GM18858 (cell line): Measurements from ENCODE around the gene ATAT1.
"Not testable (repeated sequence)": the region's sequence is repeated elsewhere in the genome, so short reads cannot be mapped to it uniquely, and the experiment has no call there.

Source experiments
- ATAC-seq: cut with Tn5 transposase; IDR thresholded peaks from one replicate; pipeline ENCODE4 v1.9.1; 2021; ENCODE audit not compliant: unreplicated experiment

Gene ATAT1

DNA sequence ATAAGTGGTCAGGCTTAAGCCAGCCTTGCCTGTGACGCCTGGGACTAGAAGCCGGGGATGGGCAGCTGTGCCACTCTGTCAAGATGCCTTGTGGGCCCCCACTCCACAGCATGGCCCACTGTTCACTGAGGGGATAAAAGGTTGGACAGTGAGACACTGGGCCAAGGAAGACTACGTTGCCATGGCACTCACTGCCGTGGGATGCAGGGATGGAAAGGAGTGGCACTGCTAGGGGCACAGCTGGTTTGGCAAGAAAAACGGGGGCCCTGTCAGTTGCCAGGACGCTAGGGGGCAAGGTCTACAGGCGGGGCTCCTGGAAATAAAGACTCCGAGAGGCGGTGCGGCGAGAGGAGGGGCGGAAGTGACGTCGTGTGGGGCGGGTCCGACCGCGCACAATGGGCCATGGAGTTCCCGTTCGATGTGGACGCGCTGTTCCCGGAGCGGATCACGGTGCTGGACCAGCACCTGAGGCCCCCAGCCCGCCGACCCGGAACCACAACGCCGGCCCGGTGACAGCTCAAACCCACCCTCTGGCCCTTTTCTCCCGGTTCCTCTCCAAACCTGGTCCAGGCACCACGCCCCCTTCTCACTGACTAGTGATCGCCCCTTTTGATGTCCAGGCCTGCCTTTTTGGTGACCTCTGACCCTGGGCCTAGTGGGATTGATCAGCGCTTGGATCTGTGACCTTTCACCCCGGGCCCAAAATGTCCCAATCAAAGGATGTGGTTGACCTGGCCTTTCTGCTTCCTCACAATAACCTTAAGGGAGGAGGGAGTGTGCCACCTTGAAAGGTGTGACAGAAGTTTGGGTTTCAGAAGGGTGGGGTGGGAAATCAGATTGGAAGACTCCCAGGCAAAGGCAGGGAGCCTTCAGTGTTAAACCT, at the start of gene ATAT1:
TSS of gene ATAT1 (plus strand) at position 391 of the 883 bp plus-strand sequence.
- ATAC-seq = no peak

DNA sequence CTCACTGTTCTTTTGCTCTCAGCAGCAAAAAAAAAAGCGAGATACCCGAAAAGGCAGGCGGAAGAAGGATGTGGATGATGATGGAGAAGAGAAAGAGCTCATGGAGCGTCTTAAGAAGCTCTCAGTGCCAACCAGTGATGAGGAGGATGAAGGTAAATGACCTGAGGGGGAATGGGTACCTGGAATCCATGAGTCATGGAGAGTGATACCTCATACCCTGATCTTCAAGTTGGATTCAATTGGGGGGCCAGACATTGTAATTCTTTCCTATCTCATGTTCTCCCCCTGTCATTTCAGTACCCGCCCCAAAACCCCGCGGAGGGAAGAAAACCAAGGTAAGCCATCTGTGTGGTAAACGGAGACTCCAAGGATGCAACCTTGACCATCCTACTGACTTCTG, 48.6 kb upstream of the ATAT1 start:
- no peak for ATAC-seq

DNA sequence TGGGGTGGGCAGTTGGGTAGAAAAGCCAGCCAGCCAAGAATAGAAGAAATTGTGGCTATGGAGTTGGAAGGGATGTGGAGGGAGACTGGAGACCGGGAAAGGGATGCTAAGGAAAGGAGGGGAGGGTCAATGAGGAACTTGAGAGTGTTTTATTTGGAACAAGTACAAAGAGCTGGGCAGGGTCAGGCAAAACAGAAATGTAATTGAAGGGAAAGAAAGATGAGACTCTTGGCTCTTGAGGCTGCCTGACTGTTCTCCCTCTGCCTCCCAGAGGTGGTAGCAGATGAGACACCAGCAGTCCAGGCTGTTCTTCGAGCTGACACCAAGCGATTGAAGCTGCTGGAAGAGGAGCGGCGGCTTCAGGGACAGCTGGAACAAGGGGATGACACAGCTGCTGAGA, 42.8 kb upstream of the ATAT1 start:
- no peak for ATAC-seq

DNA sequence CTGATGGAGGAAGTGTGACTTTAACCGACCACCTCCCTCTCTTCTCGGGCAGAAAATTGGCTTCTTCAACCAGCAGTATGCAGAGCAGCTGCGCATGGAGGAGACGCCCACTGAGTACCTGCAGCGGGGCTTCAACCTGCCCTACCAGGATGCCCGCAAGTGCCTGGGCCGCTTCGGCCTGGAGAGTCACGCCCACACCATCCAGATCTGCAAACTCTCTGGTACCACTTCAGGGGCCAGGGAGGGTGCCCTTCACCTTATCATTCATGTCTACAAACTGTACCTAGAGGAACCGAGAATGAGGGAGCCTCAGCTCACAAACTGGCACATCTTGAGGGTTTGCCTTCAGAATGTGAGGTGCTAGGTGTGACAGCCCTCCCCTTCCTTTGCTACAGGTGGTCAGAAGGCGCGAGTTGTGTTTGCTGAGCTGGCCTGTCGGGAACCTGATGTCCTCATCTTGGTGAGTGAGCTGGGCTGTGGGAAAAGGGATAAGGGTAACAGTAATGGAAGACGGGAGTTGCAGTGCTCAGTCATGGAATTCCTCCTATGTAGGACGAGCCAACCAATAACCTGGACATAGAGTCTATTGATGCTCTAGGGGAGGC, 36.8 kb upstream of the ATAT1 start:
- ATAC-seq = no peak

DNA sequence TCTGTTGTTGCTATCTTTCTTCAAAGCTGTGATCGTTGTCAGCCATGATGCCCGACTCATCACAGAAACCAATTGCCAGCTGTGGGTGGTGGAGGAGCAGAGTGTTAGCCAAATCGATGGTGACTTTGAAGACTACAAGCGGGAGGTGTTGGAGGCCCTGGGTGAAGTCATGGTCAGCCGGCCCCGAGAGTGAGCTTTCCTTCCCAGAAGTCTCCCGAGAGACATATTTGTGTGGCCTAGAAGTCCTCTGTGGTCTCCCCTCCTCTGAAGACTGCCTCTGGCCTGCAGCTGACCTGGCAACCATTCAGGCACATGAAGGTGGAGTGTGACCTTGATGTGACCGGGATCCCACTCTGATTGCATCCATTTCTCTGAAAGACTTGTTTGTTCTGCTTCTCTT, 36.2 kb upstream of the ATAT1 start:
- no peak for ATAC-seq

DNA sequence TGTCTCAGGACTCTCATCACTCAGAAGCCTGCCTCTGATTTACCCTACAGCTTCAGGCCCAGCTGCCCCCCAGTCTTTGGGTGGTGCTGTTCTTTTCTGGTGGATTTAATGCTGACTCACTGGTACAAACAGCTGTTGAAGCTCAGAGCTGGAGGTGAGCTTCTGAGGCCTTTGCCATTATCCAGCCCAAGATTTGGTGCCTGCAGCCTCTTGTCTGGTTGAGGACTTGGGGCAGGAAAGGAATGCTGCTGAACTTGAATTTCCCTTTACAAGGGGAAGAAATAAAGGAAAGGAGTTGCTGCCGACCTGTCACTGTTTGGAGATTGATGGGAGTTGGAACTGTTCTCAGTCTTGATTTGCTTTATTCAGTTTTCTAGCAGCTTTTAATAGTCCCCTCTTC, 35.7 kb upstream of the ATAT1 start:
- ATAC-seq = no peak

DNA sequence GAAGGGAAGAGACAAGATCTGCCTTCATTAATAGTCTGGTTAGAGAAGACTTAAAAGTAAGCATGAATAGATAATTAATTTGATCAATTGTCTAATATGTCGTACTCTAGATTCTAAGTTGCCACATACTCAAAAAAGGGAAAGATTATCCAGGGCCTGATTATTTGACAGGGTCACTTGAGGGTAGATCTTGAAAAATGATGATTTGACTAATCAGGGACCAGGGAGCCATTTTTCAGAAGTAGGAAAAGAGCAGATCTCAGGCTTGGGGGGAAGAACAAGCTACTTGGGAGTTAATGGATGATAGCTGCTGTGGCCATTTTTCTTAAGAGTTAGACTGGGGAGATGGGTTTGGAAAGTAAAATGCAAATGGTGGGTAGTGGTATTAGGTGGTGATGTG, 34.4 kb upstream of the ATAT1 start:
- ATAC-seq = no peak

DNA sequence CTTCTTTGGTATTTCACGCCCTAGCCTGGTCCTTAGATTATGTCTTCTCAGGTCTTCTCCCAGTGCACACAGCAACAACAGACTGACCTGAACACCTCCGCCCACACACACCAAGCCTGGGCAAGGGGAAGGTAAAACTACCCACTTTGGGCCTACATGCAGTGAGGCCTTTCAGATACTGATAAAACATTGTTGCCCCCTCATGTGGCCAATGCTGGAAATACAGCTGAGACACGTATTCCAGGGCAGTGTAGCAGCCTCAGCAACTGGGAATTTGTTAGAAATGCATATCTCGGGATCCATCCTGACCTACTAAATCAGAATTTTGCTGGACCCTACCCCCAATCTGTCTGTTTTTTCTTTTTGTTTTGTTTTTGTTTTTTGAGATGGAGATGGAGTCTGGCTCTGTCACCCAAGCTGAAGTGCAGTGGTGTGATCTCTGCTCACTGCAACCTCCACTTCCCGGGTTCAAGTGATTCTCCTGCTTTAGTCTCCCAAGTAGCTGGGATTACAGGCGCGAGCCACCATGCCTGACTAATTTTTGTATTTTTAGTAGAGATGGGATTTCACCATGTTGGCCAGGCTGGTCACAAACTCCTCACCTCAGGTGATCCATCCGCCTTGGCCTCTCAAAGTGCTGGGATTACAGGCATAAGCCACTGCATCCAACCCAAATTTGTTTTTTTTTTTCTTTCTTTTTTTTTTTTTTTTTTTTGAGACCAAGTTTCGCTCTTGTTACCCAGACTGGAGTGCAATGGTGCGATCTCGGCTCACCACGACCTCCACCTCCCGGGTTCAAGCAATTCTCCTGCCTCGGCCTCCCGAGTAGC, 29.1 kb upstream of the ATAT1 start:
- ATAC-seq = not testable (repeated sequence)

DNA sequence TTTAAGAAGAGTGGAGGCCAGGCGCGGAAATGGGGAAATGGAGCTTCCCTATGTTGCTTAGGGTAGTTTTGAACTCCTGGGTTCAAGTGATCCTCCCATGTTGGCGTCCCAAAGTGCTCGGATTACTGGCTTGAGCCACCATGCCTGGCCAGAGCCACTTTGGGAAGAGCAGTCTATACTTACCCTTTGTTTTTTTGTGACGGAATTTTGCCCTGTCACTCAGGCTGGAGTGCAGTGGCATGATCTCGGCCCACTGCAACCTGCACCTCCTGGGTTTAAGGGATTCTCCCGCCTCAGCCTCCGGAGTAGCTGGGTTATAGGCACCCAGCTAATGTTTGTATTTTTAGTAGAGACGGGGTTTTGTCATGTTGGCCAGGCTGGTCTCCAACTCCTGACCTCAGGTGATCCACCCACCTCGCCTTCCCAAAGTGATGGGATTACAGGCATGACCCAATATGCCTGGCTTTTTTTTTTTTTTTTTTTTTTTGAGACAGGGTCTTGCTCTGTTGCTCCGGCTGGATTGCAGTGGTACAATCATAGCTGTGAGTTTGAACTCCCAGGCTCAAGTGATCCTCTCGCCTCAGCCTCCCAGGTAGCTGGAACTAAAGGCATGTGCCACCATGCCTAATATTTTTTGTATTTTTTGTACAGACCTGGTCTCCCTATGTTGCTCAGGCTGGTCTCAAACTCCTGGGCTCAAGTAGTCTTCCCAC, 27.6 kb upstream of the ATAT1 start:
- no peak for ATAC-seq

DNA sequence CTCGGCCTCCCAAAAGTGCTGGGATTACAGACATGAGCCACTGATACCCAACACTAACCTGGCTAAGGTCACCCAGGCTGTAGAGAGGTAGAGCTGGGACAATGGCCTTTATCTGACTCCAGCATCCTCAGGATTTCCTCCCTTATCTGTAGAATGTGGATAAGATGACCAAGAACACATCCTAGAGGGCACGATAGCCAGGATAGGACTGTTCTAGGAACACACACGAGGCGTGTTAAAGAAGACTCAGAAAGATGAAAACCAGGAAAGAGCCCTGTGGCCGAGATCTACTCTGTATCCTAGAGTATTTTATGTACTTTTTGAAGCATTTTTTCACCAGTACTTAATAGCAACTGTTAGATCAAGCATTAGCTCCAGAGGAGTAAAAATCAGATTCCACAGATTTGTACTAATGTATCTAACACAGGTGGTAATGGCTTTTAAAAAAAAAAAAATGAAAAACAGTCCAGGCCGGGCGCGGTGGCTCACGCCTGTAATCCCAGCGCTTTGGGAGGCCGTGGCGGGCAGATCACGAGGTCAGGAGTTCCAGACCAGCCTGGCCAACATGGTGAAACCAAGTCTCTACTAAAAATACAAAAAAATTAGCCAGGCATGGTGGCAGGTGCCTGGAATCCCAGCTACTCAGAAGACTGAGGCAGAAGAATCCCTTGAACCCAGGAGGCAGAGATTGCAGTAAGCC, 26.9 kb upstream of the ATAT1 start:
- no peak for ATAC-seq

DNA sequence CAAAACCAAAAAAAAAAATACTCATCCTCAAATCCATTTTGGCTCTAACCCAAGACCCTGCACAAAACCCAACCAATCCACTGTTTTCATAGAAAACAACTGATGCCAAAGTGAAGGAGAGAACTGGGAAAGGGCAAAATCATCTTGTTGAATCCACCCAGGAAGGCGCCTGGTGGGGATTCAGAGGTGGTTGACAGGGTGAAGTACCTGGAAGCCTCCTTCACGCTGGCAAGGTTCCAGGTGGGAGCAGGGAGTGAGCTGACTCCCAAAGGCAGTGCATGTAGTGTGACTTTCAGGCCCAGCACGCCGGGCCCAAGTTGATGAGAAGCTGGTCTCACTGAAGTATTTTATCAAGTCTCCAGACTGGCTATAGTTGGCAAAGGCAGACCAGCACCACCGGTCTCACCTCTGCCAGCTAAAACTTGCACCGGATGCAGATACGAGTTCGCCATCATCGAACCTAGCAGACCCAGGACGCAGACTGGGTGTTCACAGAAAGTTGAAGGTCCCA, 26.2 kb upstream of the ATAT1 start:
- ATAC-seq = no peak

DNA sequence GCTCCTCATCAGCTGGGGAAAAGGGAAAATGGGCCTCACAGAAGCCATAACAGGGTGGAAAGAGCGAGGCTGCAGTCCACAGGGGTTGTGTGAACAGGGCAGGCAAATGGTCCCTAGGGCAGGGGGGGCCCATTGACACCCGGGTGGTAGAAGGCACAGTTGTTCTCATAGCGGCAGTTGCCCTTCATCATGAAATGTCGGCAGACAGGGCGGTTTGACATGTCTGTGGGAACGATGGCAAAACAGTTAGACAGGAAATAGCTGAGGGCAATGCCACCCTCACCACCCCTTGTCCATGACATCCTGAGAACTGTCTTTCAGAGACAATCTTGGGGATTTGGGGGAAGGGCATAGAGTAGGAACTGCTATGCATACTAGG, 25.2 kb upstream of the ATAT1 start:
- no peak for ATAC-seq

DNA sequence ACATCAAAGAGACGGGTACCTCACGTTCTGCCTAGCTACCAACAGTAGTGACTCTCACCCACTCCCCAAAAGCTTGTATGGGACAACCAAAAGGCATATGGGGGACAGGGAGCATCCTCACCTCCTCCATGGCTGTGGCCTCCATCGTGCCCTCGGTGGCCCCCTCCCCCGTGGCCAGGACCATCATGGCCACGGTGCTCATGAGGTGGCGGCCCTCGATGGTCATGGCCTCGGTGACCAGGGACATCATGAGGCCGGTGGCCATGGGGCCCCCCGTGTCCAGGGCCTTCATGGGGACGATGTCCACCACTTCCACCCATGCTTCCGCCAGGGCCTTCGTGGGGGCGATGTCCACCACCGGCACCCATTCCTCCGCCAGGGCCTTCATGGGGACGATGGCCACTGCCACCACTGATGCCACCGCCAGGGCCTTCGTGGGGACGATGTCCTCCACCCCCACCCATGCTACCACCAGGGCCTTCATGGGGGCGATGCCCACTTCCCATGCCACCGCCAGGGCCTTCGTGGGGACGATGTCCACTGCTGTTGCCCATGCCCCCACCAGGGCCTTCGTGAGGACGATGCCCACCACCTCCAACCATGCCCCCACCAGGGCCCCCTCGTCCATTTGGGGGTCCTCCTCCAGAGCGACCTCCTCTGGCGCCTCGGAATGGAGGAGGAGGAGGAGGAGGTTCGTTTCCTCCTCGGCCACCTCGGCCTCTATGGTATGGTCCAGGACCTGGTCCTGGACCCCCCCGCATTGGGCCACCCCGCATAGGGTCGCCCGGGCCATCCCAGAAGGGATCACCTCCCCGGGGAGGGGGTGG, 24.6 kb upstream of the ATAT1 start:
- ATAC-seq = no peak

DNA sequence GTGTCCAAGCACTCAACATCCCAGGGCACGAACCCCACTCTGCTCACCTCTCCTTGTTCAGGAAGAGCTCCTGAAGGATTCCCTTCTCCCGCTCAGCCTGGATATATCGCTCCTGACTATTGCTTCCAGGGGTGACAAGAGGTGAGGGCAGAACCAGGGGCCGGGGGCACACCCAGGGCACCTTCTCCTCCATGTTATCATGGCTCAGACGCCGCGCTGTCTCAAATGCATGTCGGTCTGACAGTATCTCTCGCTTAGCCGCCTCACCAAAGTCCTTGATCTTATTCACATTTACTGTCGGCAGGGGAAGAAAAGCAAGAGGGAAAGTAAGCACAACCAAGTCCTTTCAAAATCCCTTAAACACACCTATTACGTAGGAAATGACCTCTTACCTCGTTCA, 22.7 kb upstream of the ATAT1 start:
- ATAC-seq = no peak

DNA sequence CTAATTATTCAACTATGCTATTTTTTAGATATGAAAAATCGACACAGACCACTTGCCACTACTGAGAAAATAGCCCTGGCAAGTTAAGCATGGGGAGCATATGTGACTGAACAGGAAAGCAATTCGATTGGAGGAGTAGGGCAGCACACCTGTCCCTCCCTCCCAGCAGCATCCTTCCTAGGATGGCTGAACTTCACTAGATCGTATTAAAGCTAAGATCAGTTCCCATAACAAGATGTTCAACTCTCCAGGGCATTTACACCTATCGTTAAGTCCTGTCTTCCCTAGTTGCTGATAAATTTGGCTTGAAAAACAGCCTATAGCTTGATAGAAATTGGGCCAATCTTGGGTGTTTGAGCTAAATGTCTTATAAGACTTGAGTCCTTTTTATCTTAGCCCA, 16.6 kb upstream of the ATAT1 start:
- ATAC-seq = no peak

DNA sequence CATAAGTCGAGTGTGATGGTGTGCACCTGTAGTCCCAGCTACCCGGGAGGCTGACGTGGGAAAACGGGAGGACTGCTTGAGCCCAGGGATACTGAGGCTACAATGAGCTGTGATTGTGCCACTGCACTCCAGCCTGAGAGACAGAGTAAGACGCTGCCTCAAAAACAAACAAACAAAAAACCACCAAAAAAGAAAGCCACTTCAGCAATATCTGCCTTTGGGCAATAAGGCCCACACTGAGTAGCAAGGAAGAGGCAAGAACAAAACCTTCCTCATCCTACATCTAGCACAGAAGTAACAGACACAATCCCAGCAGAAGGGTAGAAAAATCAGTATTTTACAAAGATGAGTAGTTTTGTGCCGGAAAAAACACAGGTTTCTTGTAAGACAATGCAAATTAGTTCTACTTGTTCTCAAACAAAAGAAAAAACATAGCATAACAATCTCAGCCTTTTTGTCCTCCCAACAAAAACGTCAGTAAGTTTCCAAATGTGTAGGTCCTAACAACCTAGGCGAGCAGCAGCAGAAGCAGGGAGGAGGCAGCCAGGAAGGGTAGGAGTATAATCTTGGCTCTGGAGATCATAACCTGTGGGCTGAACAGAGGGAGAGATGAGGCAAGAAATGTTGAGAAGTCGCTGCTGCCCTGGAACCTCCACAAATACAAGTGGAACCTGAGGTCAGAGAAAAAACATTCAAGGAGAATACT, 15.4 kb upstream of the ATAT1 start:
- no peak for ATAC-seq

DNA sequence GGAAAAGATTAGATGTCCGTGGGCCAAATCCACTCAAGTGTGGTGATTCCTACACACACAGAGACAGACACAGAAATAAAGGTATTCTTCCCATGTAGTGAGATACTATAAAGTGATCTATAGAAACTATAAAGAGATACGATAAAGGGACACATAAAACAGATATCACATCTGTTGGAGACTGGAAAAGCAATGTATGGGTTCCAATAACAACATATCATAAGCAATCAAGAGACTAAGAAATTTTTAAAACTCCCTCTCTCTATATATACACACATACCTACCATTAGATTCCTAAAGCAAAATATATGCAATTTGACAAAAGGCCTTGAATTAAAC, 14.8 kb upstream of the ATAT1 start:
- no peak for ATAC-seq

DNA sequence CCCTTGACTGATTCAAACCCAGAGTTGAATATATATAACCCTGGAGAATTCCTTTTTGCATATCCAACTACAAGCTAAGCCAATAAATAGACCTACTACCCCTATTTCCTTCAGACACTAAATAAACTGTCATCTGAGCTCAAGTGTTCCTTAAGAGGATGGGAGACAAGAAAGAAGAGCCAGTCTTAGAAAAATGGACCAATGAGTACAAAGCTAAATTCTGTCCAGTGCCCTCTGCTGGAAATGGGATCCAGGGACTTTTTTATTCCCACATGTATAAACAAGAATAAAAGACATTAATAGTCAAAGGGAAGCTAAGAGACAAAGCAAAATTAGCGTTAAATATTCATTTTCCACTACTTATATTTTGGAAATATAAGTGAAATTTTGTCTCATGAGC, 14.5 kb upstream of the ATAT1 start:
- no peak for ATAC-seq

DNA sequence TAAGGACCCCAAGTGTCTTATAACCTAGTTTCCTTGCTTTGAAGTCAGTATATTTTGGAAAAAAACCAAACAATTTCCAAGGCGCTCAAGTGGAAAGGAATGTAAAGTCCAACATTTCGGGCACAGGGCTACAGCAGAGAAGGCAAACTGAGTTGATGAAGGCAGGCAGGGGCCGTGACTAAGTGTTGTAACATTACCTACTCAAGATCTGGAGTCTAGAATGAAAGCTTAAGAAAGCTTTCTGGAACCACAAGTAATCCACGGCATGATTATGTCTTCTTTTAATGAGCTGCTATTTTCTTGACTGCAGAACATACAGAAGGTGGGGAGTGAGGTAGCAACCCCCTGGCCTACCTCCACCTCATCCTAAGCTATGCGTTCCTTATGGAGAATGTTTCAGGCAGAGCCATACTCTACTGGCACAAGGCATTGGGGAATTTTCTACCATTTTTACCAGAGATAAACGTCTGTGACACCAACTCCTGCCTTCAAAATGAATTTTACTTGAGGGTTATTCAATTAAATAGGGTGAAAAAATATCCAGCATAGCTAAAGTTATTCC, 13.9 kb upstream of the ATAT1 start:
- ATAC-seq = no peak
